ENCODE data around the gene FRAS1. TPM values are rescaled to one million over a fixed set of nuclear protein-coding genes. Genes with fewer than 3 reads are reported as not detected.
"Not testable (repeated sequence)": the region's sequence is repeated elsewhere in the genome, so short reads cannot be mapped to it uniquely, and the experiment has no call there.

FRAS1 gene
- total RNA-seq, 1 donor from 2014 or later = not detected

GRCh38 chr4:78459327-78459726 lies 402.2 kb downstream of the FRAS1 start:
- H3K4me1 Mint-ChIP-seq = no peaks in the 10 kb centered on the region

GRCh38 chr4:78460368-78460767 lies 403.2 kb downstream of the FRAS1 start:
- no peak for ATAC-seq (ENCODE audit: low read depth)
- TF ChIP-seq CTCF (IDR thresholded peaks at IDR 0.05) = no peak
- DNase-seq = no peak
- intact Hi-C loops (cut with micrococcal nuclease) = no loop called here
- H3K4me1 Mint-ChIP-seq = no peaks in the 10 kb centered on the region
- ChIA-PET POLR2A (no interaction called here), CTCF (no interaction called here)
- no peak overlapping the region for H3K4me3 Mint-ChIP-seq
- H3K9me3 Mint-ChIP-seq = no peaks in the 10 kb centered on the region
- H3K27ac Mint-ChIP-seq = no peak overlapping the region
- peaks cover 4% of the 10 kb centered on the region for H3K27me3 Mint-ChIP-seq
- H3K36me3 Mint-ChIP-seq (ENCODE audit: low read depth) = no peaks in the 10 kb centered on the region

More at GRCh38 chr4:78459327-78459726, 402.2 kb downstream of the FRAS1 start:
- ATAC-seq (ENCODE audit: low read depth) (no peak), DNase-seq (no peak)
- Mint-ChIP-seq H3K36me3 (ENCODE audit: low read depth) (no peaks in the 10 kb centered on the region), H3K4me3 (no peak overlapping the region), H3K9me3 (no peaks in the 10 kb centered on the region), H3K27ac (no peak overlapping the region), H3K27me3 (peaks cover 4% of the 10 kb centered on the region)
- intact Hi-C loops (cut with micrococcal nuclease) = no loop called here
- no peak for TF ChIP-seq CTCF (IDR thresholded peaks at IDR 0.05)
- CTCF ChIA-PET = no interaction called here
- POLR2A ChIA-PET = no interaction called here

DNA sequence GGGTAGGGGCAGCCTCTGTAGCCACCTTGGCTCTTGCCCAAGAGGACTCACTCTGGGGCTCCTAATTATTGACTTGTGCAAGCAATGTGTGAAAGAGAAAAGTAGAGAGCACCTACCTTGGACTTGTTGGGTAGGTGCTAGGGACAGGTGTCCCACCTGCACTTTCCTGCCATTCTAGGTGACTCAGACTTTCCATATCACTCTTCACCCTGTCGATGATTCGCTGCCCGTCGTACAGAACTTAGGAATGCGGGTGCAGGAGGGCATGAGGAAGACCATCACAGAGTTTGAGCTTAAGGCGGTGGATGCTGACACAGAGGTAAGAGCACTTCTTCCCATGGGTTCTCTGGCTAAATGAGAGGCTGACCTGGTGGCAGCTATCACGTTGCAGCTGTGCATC lies 407.1 kb downstream of the FRAS1 start:
- no peaks in the 10 kb centered on the region for H3K4me1 Mint-ChIP-seq
- CTCF ChIA-PET = no interaction called here
- H3K36me3 Mint-ChIP-seq (ENCODE audit: low read depth) = no peaks in the 10 kb centered on the region
- H3K4me3 Mint-ChIP-seq = no peak overlapping the region
- DNase-seq (no peak), ATAC-seq (ENCODE audit: low read depth) (no peak)
- TF ChIP-seq CTCF (IDR thresholded peaks at IDR 0.05) = no peak
- POLR2A ChIA-PET = no interaction called here
- H3K27me3 Mint-ChIP-seq = peaks cover 4% of the 10 kb centered on the region
- no peaks in the 10 kb centered on the region for H3K9me3 Mint-ChIP-seq
- intact Hi-C loops (cut with micrococcal nuclease) = no loop called here
- no peak overlapping the region for H3K27ac Mint-ChIP-seq

DNA sequence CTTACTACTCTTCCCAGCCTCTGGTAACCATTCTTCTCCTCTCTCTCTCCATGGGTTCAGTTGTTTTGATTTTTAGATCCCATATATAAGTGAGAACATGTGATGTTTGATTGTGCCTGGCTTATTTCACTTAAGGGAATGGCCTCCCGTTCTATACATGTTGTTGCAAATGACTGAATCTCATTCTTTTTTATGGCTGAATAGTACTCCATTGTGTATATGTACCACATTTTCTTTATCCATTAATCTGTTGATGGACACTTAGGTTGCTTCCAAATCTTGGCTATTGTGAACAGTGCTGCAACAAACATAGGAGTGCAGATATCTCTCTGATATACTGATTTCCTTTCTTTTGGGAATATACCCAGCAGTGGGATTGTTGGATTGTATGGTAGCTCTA lies 410.1 kb downstream of the FRAS1 start:
- H3K27me3 Mint-ChIP-seq; ATAC-seq (ENCODE audit: low read depth); H3K9me3 Mint-ChIP-seq; CTCF ChIA-PET; H3K4me3 Mint-ChIP-seq; H3K27ac Mint-ChIP-seq; POLR2A ChIA-PET; intact Hi-C loops (cut with micrococcal nuclease); H3K36me3 Mint-ChIP-seq (ENCODE audit: low read depth); H3K4me1 Mint-ChIP-seq; DNase-seq: not testable (repeated sequence)

- Mint-ChIP-seq H3K4me3 (no peak overlapping the region), H3K4me1 (no peaks in the 10 kb centered on the region), H3K27ac (no peak overlapping the region), H3K9me3 (no peaks in the 10 kb centered on the region), H3K36me3 (ENCODE audit: low read depth) (no peaks in the 10 kb centered on the region), H3K27me3 (peaks cover 8% of the 10 kb centered on the region)
- DNase-seq (no peak), ATAC-seq (ENCODE audit: low read depth) (no peak)
- ChIA-PET POLR2A (no interaction called here), CTCF (no interaction called here)
- TF ChIP-seq CTCF (IDR thresholded peaks at IDR 0.05) = no peak
- intact Hi-C loops (cut with micrococcal nuclease) = no loop called here
Measured at GRCh38 chr4:78468272-78468671, 411.1 kb downstream of the FRAS1 start.

DNA sequence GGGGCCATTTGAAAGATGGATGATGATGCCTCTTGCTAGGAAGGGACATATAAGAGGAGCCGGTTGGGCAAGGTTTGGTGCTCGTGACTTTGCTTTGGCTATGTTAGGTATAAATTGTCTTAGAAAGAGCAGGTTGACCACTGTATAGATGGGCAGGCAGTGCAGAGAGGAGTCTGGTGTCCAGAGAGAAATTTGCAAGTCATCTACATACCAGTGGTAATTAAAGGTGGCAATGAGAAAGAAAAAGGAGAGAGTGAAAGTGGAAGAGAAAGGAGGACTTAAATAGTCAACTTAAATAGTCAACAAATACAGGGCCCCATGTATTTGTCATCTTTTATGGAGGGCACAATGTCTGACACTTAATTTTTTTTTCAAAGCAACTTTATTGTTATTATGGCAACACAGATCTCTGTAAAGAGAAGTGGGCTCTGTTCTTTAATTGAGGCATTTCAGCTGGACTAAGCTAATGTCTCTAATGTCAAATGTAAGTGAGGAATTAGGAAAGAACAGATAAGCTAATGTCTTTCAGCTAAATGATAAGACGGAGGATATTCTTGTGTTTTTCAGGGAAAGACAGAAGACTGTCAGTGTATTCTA lies 419.1 kb downstream of the FRAS1 start:
- no peak for TF ChIP-seq CTCF (IDR thresholded peaks at IDR 0.05)
- no peak overlapping the region for H3K4me3 Mint-ChIP-seq
- H3K4me1 Mint-ChIP-seq = no peaks in the 10 kb centered on the region
- CTCF ChIA-PET = no interaction called here
- POLR2A ChIA-PET = no interaction called here
- intact Hi-C loops (cut with micrococcal nuclease) = no loop called here
- H3K27ac Mint-ChIP-seq = no peak overlapping the region
- DNase-seq (no peak), ATAC-seq (ENCODE audit: low read depth) (no peak)
- H3K27me3 Mint-ChIP-seq = peaks cover 4% of the 10 kb centered on the region
- no peaks in the 10 kb centered on the region for H3K9me3 Mint-ChIP-seq
- no peaks in the 10 kb centered on the region for H3K36me3 Mint-ChIP-seq (ENCODE audit: low read depth)

Data from activated B cell treated with CpG ODN at 0.5 μM for 24 hours (primary cell).